ENCODE results near the gene CD2.

Gene CD2

DNA sequence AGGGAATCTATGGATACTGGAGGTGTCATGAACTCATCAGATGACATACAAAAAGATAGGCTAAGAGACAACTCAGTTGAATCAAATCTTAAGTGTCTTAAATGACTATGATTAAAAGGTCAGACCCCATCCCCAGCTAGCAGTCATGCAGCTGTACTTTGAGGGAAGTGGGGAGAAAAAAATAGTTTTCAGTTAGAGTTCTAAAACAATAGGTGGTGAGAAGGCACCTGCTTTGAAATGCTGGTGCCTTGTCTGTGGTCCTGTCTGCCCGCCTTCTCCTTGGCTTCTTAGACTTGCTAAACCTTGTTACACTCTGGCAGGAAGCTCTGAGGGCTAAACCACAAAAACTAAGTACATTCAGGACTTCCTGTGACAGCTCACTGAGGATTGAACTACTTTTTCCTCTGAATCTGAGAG is 15.3 kb downstream of the CD2 start:
- Histone ChIP-seq H3K27me3 (ENCODE audit: control insufficient read depth, insufficient read depth, low read length) (no peaks in the 10 kb centered on the region), H3K4me3 (ENCODE audit: low read depth, low read length) (no peak overlapping the region), H3K36me3 (ENCODE audit: control insufficient read depth, insufficient read depth, low read length) (no peaks in the 10 kb centered on the region), H3K9me3 (ENCODE audit: control insufficient read depth, insufficient read depth, low read depth, low read length) (no peaks in the 10 kb centered on the region), H3K27ac (ENCODE audit: low read depth, low read length) (no peak overlapping the region), H3K4me1 (ENCODE audit: control insufficient read depth, insufficient read depth, low read length) (no peaks in the 10 kb centered on the region), H3K9ac (ENCODE audit: low read length) (no peak overlapping the region)

DNA sequence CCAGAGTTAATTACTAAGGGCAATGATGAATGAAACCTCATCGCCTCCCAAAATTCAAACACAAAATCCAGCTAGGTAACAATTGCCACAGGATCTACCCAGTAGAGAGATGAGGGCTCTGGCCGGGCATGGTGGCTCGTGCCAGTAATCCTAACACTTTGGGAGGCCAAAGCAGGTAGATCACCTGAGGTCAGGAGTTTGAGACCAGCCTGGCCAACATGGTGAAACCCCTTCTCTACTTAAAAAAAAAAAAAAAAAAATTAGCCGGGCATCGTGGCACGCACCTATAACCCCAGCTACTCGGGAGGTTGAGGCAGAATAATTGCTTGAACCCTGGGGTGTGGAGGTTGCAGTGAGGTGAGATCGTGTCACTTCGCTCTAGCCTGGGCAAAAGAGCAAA is 15.8 kb downstream of the CD2 start:
- no peak overlapping the region for H3K9ac ChIP-seq (ENCODE audit: low read length)
- no peaks in the 10 kb centered on the region for H3K27me3 ChIP-seq (ENCODE audit: control insufficient read depth, insufficient read depth, low read length)
- H3K9me3 ChIP-seq (ENCODE audit: control insufficient read depth, insufficient read depth, low read depth, low read length), result no peaks in the 10 kb centered on the region
- no peaks in the 10 kb centered on the region for H3K4me1 ChIP-seq (ENCODE audit: control insufficient read depth, insufficient read depth, low read length)
- no peak overlapping the region for H3K4me3 ChIP-seq (ENCODE audit: low read depth, low read length)
- no peaks in the 10 kb centered on the region for H3K36me3 ChIP-seq (ENCODE audit: control insufficient read depth, insufficient read depth, low read length)
- H3K27ac ChIP-seq (ENCODE audit: low read depth, low read length), result no peak overlapping the region

DNA sequence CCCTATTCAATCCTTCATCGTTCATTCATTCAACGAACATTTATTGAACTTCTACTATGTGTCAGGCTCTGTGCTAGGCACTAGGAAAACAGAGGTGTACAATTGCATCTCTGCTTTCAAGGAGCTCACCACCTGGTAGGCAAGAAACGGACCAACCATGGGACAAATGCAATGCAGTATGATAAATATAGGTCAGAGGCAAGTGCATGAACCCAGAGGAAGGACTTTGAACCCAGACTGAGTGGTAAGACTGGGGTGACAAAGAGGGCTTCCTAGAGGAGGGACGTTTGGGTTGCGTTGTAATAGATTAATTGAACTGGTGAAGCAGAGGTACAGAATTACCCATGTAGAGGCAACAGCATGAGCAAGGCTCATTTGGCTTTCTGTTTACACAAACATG is 16.4 kb downstream of the CD2 start:
- Histone ChIP-seq H3K9me3 (ENCODE audit: control insufficient read depth, insufficient read depth, low read depth, low read length) (no peaks in the 10 kb centered on the region), H3K27ac (ENCODE audit: low read depth, low read length) (no peak overlapping the region), H3K27me3 (ENCODE audit: control insufficient read depth, insufficient read depth, low read length) (no peaks in the 10 kb centered on the region), H3K36me3 (ENCODE audit: control insufficient read depth, insufficient read depth, low read length) (no peaks in the 10 kb centered on the region), H3K9ac (ENCODE audit: low read length) (no peak overlapping the region), H3K4me3 (ENCODE audit: low read depth, low read length) (no peak overlapping the region), H3K4me1 (ENCODE audit: control insufficient read depth, insufficient read depth, low read length) (no peaks in the 10 kb centered on the region)

DNA sequence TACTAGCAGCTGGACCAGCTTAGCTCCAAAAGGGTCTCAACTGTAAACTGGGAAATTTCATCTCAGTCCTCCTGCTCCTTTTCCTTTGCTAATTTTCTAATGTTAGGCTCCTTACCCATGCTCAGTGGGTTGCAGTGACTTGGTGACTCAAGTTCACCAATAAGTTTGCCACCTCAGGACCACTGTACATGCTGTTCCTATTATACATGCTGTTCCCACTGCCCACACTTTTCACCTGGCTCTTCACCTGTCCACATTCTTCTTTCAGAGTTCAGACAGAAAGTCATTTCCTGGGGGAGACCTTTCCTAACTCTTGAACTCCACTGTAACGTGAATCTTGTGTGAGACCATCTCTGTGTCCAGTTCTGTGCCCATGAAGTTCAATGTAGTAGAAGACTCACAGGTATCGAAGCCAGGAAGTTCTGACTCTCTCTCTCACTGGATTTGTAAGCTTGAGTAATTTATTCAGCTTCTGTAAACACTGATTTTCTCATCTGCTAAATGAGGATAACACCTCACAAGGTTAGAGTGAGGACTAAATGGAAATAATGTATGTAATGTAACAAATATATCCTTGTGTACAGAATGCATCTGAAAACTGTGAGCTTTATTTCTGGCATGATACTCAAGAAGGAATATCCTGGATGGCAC is 17.9 kb downstream of the CD2 start:
- no peak overlapping the region for H3K9ac ChIP-seq (ENCODE audit: low read length)
- H3K9me3 ChIP-seq (ENCODE audit: control insufficient read depth, insufficient read depth, low read depth, low read length), result no peaks in the 10 kb centered on the region
- H3K4me3 ChIP-seq (ENCODE audit: low read depth, low read length), result no peak overlapping the region
- H3K27me3 ChIP-seq (ENCODE audit: control insufficient read depth, insufficient read depth, low read length), result no peaks in the 10 kb centered on the region
- H3K36me3 ChIP-seq (ENCODE audit: control insufficient read depth, insufficient read depth, low read length), result no peaks in the 10 kb centered on the region
- no peaks in the 10 kb centered on the region for H3K4me1 ChIP-seq (ENCODE audit: control insufficient read depth, insufficient read depth, low read length)
- no peak overlapping the region for H3K27ac ChIP-seq (ENCODE audit: low read depth, low read length)

DNA sequence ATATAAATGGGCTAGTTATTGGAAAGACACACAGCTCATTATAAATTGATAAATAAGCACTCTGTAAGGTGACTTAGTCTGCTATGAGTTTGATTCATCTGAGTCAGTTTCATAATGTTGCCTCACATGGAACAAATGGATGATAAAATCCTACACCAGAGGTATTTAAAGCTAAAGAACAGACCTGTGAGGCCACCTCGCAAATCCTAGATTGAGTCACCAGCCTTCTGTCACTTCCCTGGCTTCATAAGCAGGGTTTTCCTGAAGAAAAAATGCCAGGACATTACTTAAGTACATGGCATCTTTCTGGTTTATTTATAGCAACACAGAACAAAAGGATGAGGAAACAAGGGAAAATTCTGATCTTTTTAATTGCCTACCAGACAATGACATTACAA is 18.4 kb downstream of the CD2 start:
- H3K9ac ChIP-seq (ENCODE audit: low read length), result no peak overlapping the region
- no peak overlapping the region for H3K27ac ChIP-seq (ENCODE audit: low read depth, low read length)
- H3K9me3 ChIP-seq (ENCODE audit: control insufficient read depth, insufficient read depth, low read depth, low read length), result no peaks in the 10 kb centered on the region
- 0 out of 2 replicates have a peak, but pooled peaks cover under 1% of the 10 kb centered on the region for H3K4me1 ChIP-seq (ENCODE audit: control insufficient read depth, insufficient read depth, low read length)
- no peak overlapping the region for H3K4me3 ChIP-seq (ENCODE audit: low read depth, low read length)
- no peaks in the 10 kb centered on the region for H3K27me3 ChIP-seq (ENCODE audit: control insufficient read depth, insufficient read depth, low read length)
- no peaks in the 10 kb centered on the region for H3K36me3 ChIP-seq (ENCODE audit: control insufficient read depth, insufficient read depth, low read length)

DNA sequence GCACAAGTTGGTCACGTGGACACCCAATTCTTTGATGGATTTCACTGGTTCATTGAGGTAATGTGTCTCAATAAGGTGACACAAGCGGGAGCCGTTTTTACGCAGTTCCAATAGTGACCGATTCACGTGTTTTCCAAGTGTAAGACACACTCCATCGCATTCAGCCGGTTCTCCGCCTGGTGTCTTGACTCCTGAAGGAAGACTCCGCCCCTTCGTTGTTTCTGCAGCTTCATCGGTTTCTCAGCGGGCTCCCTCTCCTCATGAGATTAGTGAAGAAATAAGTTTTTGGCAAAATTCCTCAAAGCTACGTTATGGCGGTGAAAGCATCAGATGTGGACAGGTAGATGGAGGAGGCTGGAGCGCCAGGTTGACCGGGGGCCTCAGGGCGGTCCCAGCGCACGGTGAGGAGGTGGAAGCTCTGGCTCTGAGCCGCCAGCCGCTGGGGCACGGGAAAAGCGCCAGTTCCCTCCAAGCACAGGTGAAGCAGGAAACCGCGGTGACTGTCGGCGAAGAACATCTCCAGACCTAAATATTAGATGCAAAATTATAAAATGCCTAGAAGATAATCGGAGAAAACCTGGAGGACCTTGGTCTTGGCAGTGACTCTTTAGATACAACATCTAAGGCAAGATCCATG is 21.0 kb downstream of the CD2 start:
- no peaks in the 10 kb centered on the region for H3K36me3 ChIP-seq (ENCODE audit: control insufficient read depth, insufficient read depth, low read length)
- no peak overlapping the region for H3K9ac ChIP-seq (ENCODE audit: low read length)
- no peaks in the 10 kb centered on the region for H3K9me3 ChIP-seq (ENCODE audit: control insufficient read depth, insufficient read depth, low read depth, low read length)
- H3K4me1 ChIP-seq (ENCODE audit: control insufficient read depth, insufficient read depth, low read length), result 0 out of 2 replicates have a peak, but pooled peaks cover 8% of the 10 kb centered on the region
- no peak overlapping the region for H3K4me3 ChIP-seq (ENCODE audit: low read depth, low read length)
- no peaks in the 10 kb centered on the region for H3K27me3 ChIP-seq (ENCODE audit: control insufficient read depth, insufficient read depth, low read length)
- H3K27ac ChIP-seq (ENCODE audit: low read depth, low read length), result no peak overlapping the region

DNA sequence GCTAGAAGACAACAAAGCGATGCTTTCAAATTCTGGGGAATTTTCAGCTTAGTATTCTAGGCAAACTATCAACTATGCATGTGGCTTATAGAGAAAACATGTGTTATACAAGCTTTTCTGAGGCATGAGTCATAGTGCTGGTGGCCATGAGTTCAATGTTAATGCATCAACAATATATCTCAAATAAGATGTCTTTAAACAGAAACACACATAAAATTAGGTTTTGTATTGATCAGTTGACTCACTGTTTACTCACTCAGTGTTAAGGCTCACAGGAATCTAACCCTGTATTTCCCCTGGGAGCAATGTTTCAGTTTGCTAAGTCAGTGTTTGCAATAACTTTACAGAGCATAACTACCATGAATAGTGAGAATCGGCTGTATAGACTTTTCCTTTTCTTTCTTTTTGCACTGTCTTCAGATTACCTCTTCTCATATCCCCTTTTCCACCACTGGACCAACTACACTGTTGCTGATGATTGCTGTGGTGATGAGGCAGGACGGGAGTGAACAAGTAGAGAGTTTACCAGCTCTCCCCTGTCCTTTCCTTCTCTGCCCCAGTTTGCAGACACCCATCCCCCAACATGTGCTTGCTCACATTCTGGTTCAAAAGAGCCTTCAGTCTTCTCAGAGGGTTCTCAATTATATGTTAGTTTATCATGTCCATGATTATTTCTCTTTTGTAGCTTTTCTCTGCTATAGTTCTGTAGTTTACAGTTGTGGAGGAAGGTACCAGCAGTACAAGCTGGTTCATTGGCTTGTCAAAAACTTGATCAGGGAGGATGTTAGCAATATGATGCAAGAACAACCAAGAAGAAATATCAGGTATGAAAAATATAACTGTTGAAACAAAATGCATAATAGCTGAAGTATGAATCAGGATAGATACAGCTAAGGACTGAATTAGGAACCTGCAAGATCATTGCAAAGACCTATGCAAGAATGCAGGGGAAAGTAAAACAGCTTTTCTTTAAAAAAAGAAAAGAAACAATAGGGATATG is 23.9 kb downstream of the CD2 start:
- Histone ChIP-seq H3K4me3 (ENCODE audit: low read depth, low read length) (no peak overlapping the region), H3K9me3 (ENCODE audit: control insufficient read depth, insufficient read depth, low read depth, low read length) (no peaks in the 10 kb centered on the region), H3K36me3 (ENCODE audit: control insufficient read depth, insufficient read depth, low read length) (no peaks in the 10 kb centered on the region), H3K4me1 (ENCODE audit: control insufficient read depth, insufficient read depth, low read length) (0 out of 2 replicates have a peak, but pooled peaks cover 8% of the 10 kb centered on the region), H3K9ac (ENCODE audit: low read length) (no peak overlapping the region), H3K27me3 (ENCODE audit: control insufficient read depth, insufficient read depth, low read length) (no peaks in the 10 kb centered on the region), H3K27ac (ENCODE audit: low read depth, low read length) (no peak overlapping the region)

DNA sequence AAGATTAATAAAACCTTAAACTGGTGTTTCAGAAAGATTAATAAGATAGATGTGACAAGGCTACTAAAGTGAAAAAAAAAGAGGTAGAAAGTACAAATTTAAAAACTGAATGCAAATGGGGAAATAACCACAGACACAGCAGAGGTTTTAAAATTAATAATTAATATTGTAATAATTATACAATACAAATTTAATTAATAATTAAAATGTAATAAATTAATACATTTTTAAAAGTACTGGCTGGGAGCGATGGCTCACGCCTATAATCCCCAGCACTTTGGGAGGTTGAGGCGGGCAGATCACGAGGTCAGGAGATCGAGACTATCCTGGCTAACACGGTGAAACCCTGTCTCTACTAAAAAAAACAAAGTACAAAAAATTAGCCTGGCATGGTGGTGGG is 26.8 kb downstream of the CD2 start:
- H3K4me1 ChIP-seq (ENCODE audit: control insufficient read depth, insufficient read depth, low read length), result peaks cover 10% of the 10 kb centered on the region; the same call in 1 of the 2 replicates
- H3K27me3 ChIP-seq (ENCODE audit: control insufficient read depth, insufficient read depth, low read length), result no peaks in the 10 kb centered on the region
- H3K9ac ChIP-seq (ENCODE audit: low read length), result no peak overlapping the region
- H3K4me3 ChIP-seq (ENCODE audit: low read depth, low read length), result no peak overlapping the region
- no peaks in the 10 kb centered on the region for H3K9me3 ChIP-seq (ENCODE audit: control insufficient read depth, insufficient read depth, low read depth, low read length)
- H3K27ac ChIP-seq (ENCODE audit: low read depth, low read length), result no peak overlapping the region
- H3K36me3 ChIP-seq (ENCODE audit: control insufficient read depth, insufficient read depth, low read length), result no peaks in the 10 kb centered on the region

DNA sequence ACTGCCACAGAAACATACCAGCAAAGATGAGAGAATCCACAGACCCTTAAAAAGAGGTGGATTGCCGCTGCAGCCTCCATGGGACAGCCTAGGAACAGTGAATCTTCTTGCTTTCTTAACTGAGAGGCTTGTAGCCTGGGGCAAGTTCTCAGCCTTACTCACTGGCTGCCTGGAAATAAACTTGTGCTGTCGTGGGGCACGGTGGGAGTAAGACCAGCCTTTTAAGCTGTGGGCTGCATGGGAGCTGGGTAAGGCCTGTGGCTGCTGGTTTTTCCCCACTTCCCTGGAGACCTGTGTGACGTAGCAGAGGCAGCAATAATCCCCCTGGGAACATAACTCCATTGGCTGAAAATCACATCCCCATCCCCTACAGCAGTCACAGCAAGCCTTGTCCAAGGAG is 30.8 kb downstream of the CD2 start:
- Histone ChIP-seq H3K27ac (ENCODE audit: low read depth, low read length) (no peak overlapping the region), H3K36me3 (ENCODE audit: control insufficient read depth, insufficient read depth, low read length) (no peaks in the 10 kb centered on the region), H3K4me1 (ENCODE audit: control insufficient read depth, insufficient read depth, low read length) (peaks cover 3% of the 10 kb centered on the region; the same call in 1 of the 2 replicates), H3K27me3 (ENCODE audit: control insufficient read depth, insufficient read depth, low read length) (no peaks in the 10 kb centered on the region), H3K4me3 (ENCODE audit: low read depth, low read length) (no peak overlapping the region), H3K9me3 (ENCODE audit: control insufficient read depth, insufficient read depth, low read depth, low read length) (no peaks in the 10 kb centered on the region), H3K9ac (ENCODE audit: low read length) (no peak overlapping the region)

DNA sequence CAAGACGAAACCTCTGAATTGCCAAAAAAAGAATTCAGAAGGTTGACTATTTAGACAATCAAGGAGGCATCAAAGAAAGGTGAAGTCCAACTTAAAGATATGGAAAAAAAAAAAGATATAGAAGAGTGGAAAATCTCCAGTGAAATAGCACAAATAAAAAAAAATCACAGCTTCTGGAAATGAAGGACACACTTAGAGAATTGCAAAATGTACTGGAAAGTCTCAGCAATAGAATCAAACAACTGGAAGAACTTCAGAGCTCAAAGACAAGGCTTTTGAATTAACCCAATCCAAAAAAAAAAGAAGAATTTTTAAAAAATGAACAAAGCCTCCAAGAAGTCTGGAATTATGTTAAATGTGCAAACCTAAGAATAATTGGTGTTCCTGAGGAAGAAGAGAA is 31.8 kb downstream of the CD2 start:
- no peaks in the 10 kb centered on the region for H3K36me3 ChIP-seq (ENCODE audit: control insufficient read depth, insufficient read depth, low read length)
- no peak overlapping the region for H3K27ac ChIP-seq (ENCODE audit: low read depth, low read length)
- no peaks in the 10 kb centered on the region for H3K9me3 ChIP-seq (ENCODE audit: control insufficient read depth, insufficient read depth, low read depth, low read length)
- peaks cover 3% of the 10 kb centered on the region; the same call in 1 of the 2 replicates for H3K4me1 ChIP-seq (ENCODE audit: control insufficient read depth, insufficient read depth, low read length)
- no peak overlapping the region for H3K9ac ChIP-seq (ENCODE audit: low read length)
- H3K4me3 ChIP-seq (ENCODE audit: low read depth, low read length), result no peak overlapping the region
- H3K27me3 ChIP-seq (ENCODE audit: control insufficient read depth, insufficient read depth, low read length), result no peaks in the 10 kb centered on the region

DNA sequence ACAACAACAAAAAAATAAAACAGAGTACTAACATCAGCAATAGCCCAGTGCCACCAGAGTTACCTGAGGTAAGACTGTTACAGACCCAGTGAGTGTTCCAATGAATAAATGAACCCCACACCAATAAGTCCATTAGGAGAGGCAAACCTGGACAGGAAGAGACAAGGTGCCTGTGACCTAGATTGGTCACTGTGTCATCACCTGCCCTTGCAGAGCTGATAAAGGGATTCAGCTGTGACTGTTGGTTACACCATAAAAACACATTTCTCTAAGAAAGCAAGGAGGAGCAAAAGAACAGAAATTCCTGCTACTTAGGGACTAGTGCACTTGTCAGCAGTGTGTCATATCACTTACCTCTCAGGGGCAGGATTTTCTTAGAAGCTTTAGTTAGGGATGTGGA is 37.5 kb downstream of the CD2 start:
- Histone ChIP-seq H3K4me3 (ENCODE audit: low read depth, low read length) (no peak overlapping the region), H3K36me3 (ENCODE audit: control insufficient read depth, insufficient read depth, low read length) (no peaks in the 10 kb centered on the region), H3K9ac (ENCODE audit: low read length) (no peak overlapping the region), H3K27ac (ENCODE audit: low read depth, low read length) (no peak overlapping the region), H3K4me1 (ENCODE audit: control insufficient read depth, insufficient read depth, low read length) (peaks cover 12% of the 10 kb centered on the region; the same call in 1 of the 2 replicates), H3K9me3 (ENCODE audit: control insufficient read depth, insufficient read depth, low read depth, low read length) (no peaks in the 10 kb centered on the region), H3K27me3 (ENCODE audit: control insufficient read depth, insufficient read depth, low read length) (no peaks in the 10 kb centered on the region)
